NCI-H128 (cell line): ENCODE measurements around the gene PHF21A.

ENCODE experiments used
- DNase-seq: peaks from one replicate; lab custom pipeline; 2025; ENCODE audit not compliant: unreplicated experiment; lab: John Stamatoyannopoulos, UW

PHF21A gene

DNA sequence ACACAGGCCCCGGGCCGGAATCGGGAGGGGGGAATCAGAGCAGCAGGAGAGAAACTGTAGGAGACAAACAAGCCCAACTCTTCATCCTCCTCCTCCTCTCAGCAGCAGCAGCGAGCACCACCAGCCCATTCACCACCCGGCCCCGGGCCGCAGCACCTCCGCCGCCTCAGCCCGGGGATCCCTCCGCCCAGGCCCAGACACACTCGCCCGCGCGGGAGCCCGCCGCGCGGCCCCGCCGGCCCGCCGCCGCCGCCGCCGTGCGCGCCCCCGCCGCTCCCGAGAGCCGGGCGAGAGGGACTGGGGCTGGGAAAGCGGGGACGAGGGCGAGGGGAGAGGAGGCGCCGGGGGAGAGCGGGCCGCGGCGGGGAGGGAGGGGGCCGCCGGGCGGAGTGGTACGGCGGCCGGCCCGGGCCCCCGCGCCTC, at the start of gene PHF21A:
Gene PHF21A, minus strand, starts transcription at position 154 of the 423 bp plus-strand sequence. CDS start 37,235 bp downstream, outside the sequence.
- DNase-seq = peak; percentile 75

GRCh38 chr11:46170797-46171196, 49.5 kb upstream of the PHF21A start:
- DNase-seq = no peak

- DNase-seq = no peak
These were observed 41.4 kb upstream of the PHF21A start for GRCh38 chr11:46162700-46163099.

DNA sequence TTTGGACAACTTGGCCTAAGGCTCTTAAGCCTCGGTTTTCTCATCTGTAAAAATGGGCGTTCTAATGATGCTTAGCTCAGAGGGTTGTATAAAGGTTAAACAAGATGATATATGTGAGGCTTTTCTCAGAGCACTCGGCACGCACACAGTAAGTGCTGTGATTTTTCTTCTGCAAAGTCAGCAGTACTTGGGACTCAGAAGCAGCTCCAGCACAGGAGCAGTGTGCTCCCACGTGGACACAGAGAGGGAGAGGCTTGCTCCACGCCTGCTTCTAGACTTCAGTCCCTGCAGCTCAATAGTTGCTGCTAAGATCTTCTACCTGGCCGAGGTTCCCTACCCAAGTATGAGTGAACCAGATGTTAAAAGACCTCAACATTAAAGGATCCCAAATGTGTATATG, 39.9 kb upstream of the PHF21A start:
- no peak for DNase-seq

DNA sequence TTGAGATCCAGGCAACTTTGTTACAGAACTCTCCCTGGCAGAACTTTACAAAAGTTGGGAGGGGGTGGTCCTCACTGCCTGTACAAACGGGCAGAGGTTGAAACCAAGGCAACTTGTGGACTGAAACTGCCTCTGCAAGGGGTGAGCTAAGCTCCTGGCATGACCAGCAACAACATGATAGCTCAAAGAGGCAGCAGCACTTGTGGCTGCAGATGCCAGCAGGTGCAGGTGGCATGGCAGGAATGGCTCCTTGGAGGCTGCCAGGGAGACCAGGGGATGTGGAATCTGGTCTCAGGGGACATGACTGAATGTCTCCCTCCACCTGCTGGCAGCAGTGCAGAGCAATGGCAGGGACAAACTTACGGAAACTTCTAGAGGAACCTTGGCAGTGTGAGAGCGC, 38.8 kb upstream of the PHF21A start:
- no peak for DNase-seq

DNA sequence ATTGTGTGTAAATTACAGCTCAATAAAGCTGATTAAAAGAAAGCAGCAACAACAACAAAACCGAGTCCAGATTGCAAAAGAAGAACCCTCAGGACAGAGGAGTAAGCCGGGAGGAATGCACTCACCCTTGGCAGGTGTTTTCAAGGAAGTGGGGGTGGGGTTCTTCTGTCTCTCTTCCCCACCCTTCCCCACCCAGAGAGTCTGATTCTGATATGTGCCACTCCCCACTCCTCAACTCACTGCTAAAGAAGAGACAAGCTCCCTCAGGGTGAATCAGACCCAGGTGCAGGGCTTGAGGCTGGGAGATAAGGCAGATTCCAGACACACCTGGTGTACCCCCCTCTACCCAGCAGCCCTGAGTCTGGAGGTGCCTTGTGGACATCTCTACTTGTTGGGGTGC, 38.4 kb upstream of the PHF21A start:
- no peak for DNase-seq

DNA sequence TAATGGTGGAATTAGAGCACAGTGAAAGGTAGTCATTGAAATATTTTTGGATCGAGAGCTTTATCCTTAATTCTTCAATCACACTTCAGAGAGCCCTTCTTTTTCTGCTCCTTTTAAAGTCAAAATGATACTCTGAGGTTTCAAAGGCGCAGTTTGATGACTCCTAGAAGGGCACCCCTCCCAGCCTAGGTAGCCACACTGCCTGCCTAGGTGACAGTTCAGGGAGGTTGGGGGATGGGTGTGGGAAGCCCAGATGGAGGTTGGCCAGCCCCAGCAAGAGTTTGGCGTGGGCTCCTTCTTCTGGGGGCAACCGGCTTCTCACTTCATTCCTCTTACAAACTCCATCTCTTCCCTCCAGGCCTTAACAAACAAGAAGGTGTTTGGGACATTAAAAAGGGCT, 28.6 kb upstream of the PHF21A start:
- DNase-seq = no peak

- DNase-seq = no peak
These were observed 28.1 kb upstream of the PHF21A start for GRCh38 chr11:46149342-46149741.

DNA sequence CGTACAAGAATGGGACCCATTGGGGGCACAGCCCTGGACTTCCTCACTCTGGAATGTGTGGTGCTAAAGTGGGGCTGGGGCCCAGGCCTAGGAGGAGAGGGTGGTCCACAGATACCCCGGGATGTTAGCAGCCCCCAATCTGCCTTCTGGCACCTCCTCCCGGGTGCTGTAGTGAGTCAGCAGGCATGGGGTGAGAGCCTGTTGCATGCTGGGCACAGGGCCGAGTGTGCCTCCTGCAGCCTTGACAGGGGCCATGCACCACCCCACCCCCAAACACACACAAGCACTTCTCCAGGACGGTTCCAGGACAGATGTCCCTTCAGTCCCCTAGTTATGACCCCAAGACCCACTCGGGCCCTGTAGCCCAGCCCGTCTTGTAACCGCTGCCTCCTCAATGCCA, 23.5 kb upstream of the PHF21A start:
- DNase-seq = no peak

DNA sequence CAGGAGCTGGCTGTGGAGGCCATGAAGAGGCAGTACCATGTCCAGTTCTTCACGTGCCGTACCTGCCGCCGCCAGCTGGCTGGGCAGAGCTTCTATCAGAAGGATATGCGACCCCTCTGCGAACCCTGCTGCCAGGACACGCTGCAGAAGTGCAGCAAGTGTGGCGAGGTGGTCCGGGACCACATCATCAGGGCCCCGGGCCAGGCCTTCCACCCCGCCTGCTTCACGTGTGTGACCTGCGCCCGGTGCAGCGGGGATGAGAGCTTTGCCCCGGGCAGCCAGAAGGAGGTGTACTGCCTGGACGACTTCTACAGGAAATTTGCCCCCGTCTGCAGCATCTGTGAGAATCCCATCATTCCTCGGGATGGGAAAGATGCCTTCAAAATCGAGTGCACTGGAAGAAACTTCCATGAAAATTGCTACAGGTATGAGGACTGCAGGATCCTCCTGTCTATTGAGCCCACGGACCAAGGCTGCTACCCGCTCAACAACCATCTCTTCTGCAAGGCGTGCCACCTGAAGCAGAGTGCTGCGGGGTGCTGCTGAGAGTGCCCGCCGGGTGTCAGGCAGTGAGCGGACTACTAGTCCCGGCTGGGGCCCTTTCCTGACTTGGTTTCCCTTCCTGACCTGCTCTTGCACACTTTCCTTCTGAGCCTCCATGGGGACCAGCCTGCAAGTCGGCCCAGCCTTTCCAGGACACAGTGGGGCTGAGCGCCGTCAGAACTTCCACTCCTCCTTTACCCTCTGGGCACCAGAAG, 22.0 kb upstream of the PHF21A start:
- DNase-seq = no peak

DNA sequence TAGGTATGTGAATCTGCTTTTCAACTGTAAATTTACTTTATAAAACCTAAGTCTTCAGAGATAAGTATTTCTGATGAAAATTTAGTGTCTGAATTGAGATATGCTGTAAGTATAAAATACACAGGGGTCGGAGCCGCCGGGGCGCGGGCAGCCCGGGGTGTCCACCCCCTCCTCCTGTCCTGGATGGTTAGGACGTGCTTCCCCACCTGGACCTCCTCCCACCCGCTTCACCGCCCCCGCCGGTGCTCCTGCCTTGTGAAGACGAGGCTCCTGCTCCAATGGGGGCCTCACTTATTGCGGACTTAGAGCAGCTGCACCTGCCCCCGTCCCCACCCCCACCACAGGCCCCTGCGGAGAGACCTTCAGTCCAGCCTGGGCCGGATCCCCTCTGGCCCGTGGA, 21.3 kb upstream of the PHF21A start:
- no peak for DNase-seq

- DNase-seq = no peak
These were observed 20.3 kb upstream of the PHF21A start for GRCh38 chr11:46141597-46141996.

GRCh38 chr11:46134540-46134939, 13.3 kb upstream of the PHF21A start:
- DNase-seq = no peak

DNA sequence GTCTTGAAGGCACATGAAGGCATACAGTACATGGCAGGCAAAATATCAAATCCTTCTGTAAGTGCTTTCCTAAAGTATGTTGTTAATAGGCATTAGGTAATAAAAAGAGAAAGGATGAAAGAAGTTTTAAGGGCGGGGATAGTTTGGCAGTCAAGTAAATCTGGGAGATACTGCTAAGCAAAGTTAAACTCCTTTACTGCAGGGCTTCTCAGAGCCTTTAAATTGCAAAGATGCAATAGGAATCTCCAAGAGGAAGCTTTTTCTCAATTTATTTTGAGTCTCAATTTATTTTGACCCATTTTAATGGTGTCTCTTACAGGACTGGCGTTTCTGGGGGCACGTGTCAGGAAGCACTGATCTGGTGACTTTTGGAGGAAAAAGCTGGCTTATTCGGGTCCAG, 12.8 kb upstream of the PHF21A start:
- no peak for DNase-seq

DNA sequence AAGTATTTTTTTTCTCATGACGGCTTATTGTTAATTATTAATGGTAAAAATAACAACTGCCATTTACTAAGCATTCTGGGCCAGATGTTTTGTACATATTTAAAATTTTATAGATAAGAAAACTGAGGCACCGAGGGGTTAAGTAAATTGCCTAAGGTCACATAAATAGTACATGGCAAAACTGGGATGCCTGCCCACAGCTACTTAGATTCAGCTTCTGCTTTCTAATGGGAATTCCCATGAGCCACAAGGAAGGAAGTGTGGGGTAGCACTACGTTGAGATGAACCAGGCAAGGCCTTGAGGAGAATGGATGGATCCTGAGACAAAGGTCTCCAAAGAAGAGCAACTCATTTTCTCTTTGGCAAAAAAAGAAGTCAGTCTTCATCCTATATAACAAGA, 11.9 kb upstream of the PHF21A start:
- no peak for DNase-seq

DNA sequence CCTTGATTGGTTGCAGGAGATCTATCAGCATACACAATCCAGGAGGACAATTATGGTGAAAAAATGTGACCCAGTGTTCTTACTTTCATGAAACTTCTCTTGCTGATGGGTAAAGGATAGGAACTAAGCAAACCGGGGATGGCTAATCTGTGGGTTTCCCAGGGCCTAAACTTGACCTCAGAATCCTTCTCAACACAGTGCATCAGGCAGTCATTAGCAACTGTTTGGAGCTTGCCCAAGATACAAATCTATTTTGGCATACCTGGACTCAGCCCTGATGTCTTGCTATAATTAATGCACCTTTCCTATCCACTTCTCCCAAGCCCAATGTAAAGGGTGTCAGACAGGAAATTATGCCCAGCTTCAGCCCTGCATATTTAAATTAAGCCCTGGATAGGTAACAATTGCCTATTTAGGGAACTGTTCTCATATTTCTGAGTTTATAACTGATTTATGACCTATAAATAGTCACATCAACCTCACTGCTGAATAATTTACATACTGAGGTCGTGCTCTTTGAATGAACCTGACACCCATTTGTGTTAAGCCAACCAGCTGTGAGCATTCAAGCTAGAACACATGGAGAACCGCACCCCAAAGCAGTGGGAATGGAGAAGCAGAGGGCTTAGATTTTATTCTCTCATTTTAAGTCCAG, 9.2 kb upstream of the PHF21A start:
- DNase-seq = no peak

GRCh38 chr11:46129133-46129532, 7.9 kb upstream of the PHF21A start:
- no peak for DNase-seq

- no peak for DNase-seq
These were observed 5.9 kb upstream of the PHF21A start for GRCh38 chr11:46127150-46127638.

DNA sequence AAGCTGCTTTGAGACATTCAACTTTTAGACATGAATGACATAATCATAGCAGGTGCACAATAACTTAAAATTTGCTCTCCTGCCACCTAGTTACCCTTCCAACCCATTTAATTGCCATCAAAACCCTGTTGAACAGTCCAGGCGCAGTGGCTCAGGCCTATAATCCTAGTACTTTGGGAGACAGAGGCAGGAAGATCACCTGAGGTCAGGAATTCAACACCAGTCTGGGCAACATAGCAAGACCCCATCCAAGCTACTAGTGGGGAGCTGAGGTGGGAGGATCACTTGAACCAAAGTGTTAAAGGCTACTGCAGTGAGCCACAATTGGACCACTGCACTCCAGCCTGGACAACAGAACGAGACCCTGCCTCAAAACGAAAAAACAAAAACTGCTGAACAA, 4.0 kb upstream of the PHF21A start:
- DNase-seq = no peak

DNA sequence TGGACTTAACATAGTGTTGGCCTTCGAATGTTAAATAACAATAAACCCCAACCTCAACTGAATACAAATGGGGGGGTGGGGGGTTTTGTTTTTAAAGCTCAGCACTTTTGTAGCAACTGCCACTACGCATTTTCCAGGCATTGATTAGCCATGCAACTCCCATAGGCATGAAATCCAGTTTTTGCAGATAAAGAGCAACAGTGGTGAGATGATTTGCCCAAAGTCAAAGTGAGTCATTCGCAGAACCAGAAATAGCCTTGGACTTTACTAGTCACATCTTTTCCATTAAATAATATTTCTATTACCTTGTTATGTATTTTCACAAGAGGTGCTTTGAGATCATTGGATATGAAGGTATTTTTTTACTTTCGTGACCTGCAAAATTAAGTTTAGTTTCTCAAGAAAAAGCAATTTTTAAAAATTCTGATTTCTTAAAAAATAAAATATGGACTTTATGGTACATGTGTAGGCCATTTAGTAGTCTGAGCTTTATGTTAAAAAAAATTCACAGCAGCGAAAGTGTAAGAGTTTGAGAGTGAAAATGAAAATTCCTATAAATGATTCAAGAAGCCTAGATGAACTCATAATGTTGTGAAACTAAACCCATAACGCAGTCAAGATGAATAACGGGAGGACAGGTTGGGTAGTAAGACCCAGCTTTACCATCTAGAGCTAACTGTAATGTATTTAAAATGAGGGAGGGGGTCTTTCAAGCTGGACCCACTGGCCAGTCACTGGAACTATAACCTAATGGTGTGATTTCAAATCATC, 1.9 kb upstream of the PHF21A start:
- no peak for DNase-seq

DNA sequence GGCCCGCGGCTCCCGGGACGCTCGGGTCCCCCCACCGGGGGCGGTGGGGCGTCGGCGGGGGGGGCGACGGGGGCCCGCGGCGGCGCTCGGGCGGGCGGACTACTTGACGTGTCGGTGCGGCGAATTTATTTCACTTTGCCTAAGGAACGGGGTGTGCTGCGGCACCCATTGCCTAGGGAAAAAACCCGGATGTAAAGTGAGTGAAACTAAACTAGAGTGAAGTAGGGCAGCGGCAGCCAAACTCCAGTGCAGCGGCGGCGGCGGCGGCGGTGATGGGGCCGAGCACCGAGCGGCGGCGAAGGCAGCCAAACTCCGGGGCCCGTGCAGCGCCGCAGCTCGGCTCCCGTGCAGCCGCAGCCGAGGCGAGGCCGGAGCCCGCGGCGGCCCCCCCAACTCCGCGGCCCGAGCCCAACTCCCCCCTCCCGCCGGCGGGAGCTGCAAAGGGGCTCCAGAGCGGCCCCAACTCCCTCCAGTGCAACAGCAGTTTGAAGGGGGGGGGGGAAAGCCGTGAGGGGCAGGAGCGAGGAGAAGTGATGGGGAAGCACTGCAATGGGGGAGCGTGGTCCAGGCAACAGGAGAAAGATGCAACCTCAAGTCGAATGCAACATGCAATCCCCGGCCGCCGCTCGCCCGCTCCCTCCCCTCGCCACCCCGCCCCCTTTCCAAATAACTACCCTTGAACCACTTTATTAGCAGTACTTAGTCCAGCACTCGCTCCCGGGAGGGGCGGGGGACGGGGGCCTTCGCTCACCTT, 647 bp upstream of the PHF21A start:
- DNase-seq = peak; percentile 69
